Kidney (tissue), 14 donors: ENCODE data around the gene PTGES3. TPM values are rescaled to one million over a fixed set of nuclear protein-coding genes. Genes with fewer than 3 reads are reported as not detected.

Source experiments
- DNase-seq, 5 donors: peaks; one replicate each; pipeline ENCODE4 v3.0.0-alpha.2; 2013 to 2020
- FAIRE-seq: peaks from 2 replicates; lab custom pipeline; 2012; peaks lifted over from hg19 to GRCh38; lab: Jason Lieb, UNC
- H3K27ac ChIP-seq, 2 donors: one replicate each; pipeline ENCODE4 v1.7.0; 2013; ENCODE audit warnings: low read depth in 2 of 2, low read length in 2 of 2, inconsistent platforms in 1 of 2
- H3K27me3 ChIP-seq: one replicate; pipeline ENCODE4 v1.7.1; 2013; ENCODE audit warnings: low read length, inconsistent platforms; ENCODE audit not compliant: control insufficient read depth, insufficient read depth
- H3K36me3 ChIP-seq, 3 donors: one replicate each; pipeline versions ENCODE4 v1.7.0 to v1.7.1; 2013; ENCODE audit warnings: low read length in 3 of 3, control low read depth in 1 of 3, inconsistent platforms in 1 of 3; ENCODE audit not compliant: insufficient read depth in 3 of 3, control insufficient read depth in 2 of 3
- H3K4me1 ChIP-seq, 3 donors: one replicate each; pipeline versions ENCODE4 v1.7.0 to v1.7.1; 2013; ENCODE audit warnings: low read length in 3 of 3, inconsistent platforms in 1 of 3, low read depth in 1 of 3; ENCODE audit not compliant: control insufficient read depth in 2 of 3, insufficient read depth in 2 of 3
- H3K4me3 ChIP-seq, 3 donors: one replicate each; pipeline versions ENCODE4 v1.7.0 to v1.8.1; 2013; ENCODE audit warnings: low read length in 3 of 3, control low read depth in 1 of 3, inconsistent platforms in 1 of 3
- H3K9ac ChIP-seq, 3 donors: one replicate each; pipeline versions ENCODE4 v1.7.0 to v1.7.1; 2013; ENCODE audit warnings: low read length in 3 of 3, control low read depth in 1 of 3, inconsistent platforms in 1 of 3
- H3K9me3 ChIP-seq, 3 donors: one replicate each; pipeline versions ENCODE4 v1.7.0 to v1.7.1; 2013; ENCODE audit warnings: low read length in 3 of 3, control low read depth in 1 of 3, inconsistent platforms in 1 of 3; ENCODE audit not compliant: control insufficient read depth in 2 of 3, insufficient read depth in 1 of 3
- intact Hi-C: fragments of 100-400 bp; cut with DNase I; formaldehyde crosslinking; loops from one replicate; pipeline ENCODE4 v1.11.1; 2022
- polyA plus RNA-seq: library from polyadenylated mRNA; stranded (reverse); fragments of 350-450 nt; fragmentation: Illumina TruSeq; extraction: RNeasy Lipid Tissue Mini Kit (QIAGEN cat#74804); gene quantifications from one replicate; pipeline ENCODE4 v1.2.3, GENCODE V29; 2014; ENCODE audit warnings: low read depth, low replicate concordance; ENCODE audit not compliant: insufficient read depth
- total RNA-seq: library from RNA; stranded (reverse); fragmentation: NEBNext Ultra II Directional; extraction: Animal tissue kit (Norgen Biotek cat#: 25700); gene quantifications from one replicate; pipeline ENCODE4 v1.2.1, GENCODE V29; 2021
- TF ChIP-seq, protein P1 (sequence below): IDR thresholded peaks from 3 replicates; pipeline ENCODE4 v1.5.1; 2012; ENCODE audit warnings: mild to moderate bottlenecking, moderate library complexity, borderline replicate concordance; ENCODE audit not compliant: insufficient read depth; ENCODE audit errors: extremely low read depth
- donor health status: control.
- donor health status: control.
- donor health status: control.
- donor health status: control.
- donor health status: control.
- donor health status: DM: yes; HTN: yes; CAD: no.
- donor health status: Normal renal cell carcinoma (clear cell type).

PTGES3 gene
- total and polyA plus RNA-seq, 2 donors from 2014 or later: 186 to 207 TPM

DNA sequence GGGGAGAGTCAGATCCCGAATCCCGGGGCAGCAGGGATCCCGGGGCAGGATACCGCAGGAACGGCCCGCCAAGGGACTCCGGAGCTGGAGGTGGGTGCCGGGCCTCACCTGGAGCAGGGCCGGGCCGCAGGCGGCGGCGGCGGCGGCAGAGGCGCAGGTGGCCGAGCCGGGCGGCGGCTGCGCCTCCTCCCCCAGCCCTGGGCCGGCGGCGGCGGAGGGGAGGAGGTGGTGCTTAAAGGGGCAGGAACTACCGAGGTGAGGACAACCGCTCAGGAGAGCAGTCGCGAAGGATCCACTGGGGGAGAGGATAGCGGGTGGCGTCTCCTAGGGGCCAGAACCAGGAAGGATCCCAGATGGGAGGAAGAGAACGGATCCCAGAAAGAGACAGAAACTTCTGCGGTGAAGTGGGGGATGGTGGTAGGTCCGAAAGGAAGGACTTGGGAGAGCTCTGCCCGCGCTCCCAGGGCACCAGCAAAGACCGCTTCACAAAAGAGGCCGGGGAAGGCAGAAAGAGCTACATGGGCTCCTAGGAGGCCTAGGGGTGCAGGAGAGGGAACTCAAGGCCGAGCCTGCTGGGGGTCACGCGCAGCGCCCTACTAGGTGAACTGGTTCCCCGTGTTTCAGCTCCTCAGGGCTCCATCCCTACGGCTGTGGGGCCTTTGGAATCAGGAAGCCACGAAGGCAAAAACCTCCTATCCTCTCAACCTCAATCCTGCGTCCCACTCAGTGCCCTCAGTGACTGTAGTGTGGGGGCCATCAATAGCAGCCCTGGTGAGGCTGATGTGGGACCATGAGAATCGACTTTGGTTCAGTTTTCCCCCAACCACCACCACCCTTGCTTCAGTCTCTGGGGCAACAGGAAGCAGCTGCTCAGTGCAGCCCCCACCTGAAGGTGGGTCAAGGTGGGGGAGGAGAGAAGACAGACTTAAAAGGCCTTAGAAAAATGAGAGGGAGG, 53.0 kb downstream of the PTGES3 start:
- peaks cover 0 to 43% (median 26%) of the 10 kb centered on the region in 3 donors for H3K4me1 ChIP-seq
- no peaks in the 10 kb centered on the region for H3K27me3 ChIP-seq
- H3K4me3 ChIP-seq: peak overlapping the region; percentile 76 to 88 (median 83)
- DNase-seq (peak; percentile 78 to 92 (median 86)), FAIRE-seq (no peak)
- H3K9me3 ChIP-seq: no peaks in the 10 kb centered on the region
- peak overlapping the region; percentile 89 to 97 for H3K27ac ChIP-seq
- H3K9ac ChIP-seq: peak overlapping the region; percentile 70 to 89 (median 88)
- TF ChIP-seq, protein P1, sequence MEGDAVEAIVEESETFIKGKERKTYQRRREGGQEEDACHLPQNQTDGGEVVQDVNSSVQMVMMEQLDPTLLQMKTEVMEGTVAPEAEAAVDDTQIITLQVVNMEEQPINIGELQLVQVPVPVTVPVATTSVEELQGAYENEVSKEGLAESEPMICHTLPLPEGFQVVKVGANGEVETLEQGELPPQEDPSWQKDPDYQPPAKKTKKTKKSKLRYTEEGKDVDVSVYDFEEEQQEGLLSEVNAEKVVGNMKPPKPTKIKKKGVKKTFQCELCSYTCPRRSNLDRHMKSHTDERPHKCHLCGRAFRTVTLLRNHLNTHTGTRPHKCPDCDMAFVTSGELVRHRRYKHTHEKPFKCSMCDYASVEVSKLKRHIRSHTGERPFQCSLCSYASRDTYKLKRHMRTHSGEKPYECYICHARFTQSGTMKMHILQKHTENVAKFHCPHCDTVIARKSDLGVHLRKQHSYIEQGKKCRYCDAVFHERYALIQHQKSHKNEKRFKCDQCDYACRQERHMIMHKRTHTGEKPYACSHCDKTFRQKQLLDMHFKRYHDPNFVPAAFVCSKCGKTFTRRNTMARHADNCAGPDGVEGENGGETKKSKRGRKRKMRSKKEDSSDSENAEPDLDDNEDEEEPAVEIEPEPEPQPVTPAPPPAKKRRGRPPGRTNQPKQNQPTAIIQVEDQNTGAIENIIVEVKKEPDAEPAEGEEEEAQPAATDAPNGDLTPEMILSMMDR: peak; percentile 25
- intact Hi-C loops: no loop called here
- peaks cover 12 to 23% (median 18%) of the 10 kb centered on the region in 3 donors for H3K36me3 ChIP-seq

DNA sequence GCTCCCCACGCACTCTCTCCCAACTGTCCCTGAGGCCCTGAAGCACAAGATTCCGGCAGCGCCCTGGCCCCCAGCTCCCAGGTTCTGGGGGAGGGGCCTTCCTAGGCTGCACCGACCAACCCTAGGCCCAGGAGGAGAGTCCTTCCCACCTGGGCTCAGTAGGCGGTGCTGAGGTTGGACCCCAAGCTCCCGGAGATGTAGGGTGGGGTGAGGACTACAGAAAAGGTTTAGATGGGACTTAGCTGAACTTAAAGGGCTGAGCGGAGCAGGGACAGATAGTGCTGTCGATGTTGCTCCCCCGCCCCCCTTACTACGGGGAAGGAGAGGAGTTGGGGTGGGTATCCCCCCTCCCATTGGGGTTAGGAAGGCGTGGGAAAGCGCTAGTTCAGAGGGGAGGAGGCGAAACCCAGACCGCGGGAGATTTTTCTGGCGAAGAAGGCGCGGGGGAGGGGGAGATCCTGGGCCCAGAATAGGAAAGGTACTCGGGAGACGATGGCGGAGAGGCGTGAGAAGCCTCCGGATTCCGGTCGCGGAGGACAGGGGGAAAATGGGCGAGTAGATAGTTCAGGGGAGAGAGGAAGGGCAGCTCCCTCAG, 53.7 kb downstream of the PTGES3 start:
- peak; percentile 71 to 90 (median 86) for DNase-seq
- H3K9me3 ChIP-seq: no peaks in the 10 kb centered on the region
- no peak for FAIRE-seq
- peak overlapping the region; percentile 89 to 97 for H3K27ac ChIP-seq
- peak overlapping the region; percentile 67 to 88 (median 83) for H3K4me3 ChIP-seq
- TF ChIP-seq, protein P1: no peak
- H3K27me3 ChIP-seq: no peaks in the 10 kb centered on the region
- peaks cover 10 to 17% (median 15%) of the 10 kb centered on the region in 3 donors for H3K36me3 ChIP-seq
- H3K9ac ChIP-seq: peak overlapping the region; percentile 24 to 89 (median 54)
- H3K4me1 ChIP-seq: peaks cover 0 to 43% (median 26%) of the 10 kb centered on the region in 3 donors
- intact Hi-C loops: no loop called here

DNA sequence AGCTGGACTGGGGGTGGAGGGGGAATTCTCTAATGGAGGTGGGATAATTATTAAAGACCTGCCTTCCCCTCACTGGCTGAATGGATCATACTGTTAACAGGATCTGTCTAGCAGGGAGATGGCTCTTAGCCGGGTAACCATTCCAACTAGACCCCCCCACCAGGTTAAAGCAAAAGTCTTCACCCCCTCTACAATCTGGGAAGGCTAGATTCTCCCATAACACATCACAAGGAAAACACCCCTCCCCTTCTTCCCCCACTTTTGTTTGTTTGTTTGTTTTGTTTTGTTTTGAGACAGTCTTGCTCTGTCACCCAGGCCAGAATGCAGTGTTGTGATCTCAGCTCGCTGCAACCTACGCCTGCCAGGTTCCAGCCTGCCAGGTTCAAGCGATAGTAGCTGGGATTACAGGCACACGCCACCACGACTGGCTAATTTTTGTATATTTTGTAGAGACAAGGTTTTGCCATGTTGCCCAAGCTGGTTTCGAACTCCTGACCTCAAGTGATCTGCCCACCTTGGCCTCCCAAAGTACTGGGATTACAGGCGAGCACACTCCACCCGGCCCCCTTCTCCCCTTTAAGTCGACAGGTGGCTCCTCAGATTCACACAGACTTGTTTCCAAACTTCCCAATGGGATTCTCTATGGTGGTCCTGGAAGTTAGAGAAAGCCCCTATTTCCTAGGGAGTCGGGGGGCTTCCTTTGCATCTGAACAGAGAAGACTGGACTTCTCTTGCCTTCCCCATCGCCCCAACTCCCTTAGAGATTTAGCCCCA, 54.4 kb downstream of the PTGES3 start:
- peaks cover 7 to 11% (median 10%) of the 10 kb centered on the region in 3 donors for H3K36me3 ChIP-seq
- TF ChIP-seq, protein P1: no peak
- H3K9me3 ChIP-seq: no peaks in the 10 kb centered on the region
- FAIRE-seq (no peak), DNase-seq (peak in 2 of 5 donors; percentile 14 to 21)
- H3K27me3 ChIP-seq: no peaks in the 10 kb centered on the region
- H3K9ac ChIP-seq: peak overlapping the region in 1 of 3 donors; percentile 89
- peak overlapping the region in 2 of 3 donors; percentile 83 to 88 for H3K4me3 ChIP-seq
- H3K4me1 ChIP-seq: peaks cover 0 to 43% (median 26%) of the 10 kb centered on the region in 3 donors
- H3K27ac ChIP-seq: peak overlapping the region; percentile 89 to 97
- intact Hi-C loops: no loop called here
